Cardiac muscle cell (in vitro differentiated cells and primary cell): ENCODE measurements around the gene PICALM. TPM values are rescaled to one million over a fixed set of nuclear protein-coding genes. Genes with fewer than 3 reads are reported as not detected.
"Not testable (repeated sequence)": the region's sequence is repeated elsewhere in the genome, so short reads cannot be mapped to it uniquely, and the experiment has no call there.

Source experiments
- DNase-seq, 2 donors: peaks; one replicate each; pipeline versions ENCODE4 v3.0.0 to v3.0.0-alpha.2; 2010 to 2017; ENCODE audit warnings: low read depth in 1 of 2, low spot score in 1 of 2
- H3K27ac ChIP-seq: fragments of 200-600 bp; sonication (generic); 2 replicates; pipeline ENCODE4 v1.5.1; 2016
- H3K27me3 ChIP-seq: fragments of 200-600 bp; sonication (generic); 2 replicates; pipeline ENCODE4 v1.6.0; 2016; ENCODE audit warnings: control low read depth
- H3K36me3 ChIP-seq: fragments of 200-600 bp; sonication (generic); 2 replicates; pipeline ENCODE4 v1.5.1; 2016; ENCODE audit warnings: control low read depth
- H3K4me1 ChIP-seq: fragments of 200-600 bp; sonication (generic); 2 replicates; pipeline ENCODE4 v1.8.1; 2017; ENCODE audit warnings: low read depth, mild to moderate bottlenecking, mixed run types
- H3K4me3 ChIP-seq: fragments of 200-600 bp; sonication (generic); 2 replicates; pipeline ENCODE4 v1.5.1; 2016; ENCODE audit warnings: mild to moderate bottlenecking
- H3K9me3 ChIP-seq: fragments of 200-600 bp; sonication (generic); 2 replicates; pipeline ENCODE4 v1.5.1; 2017; ENCODE audit warnings: low read depth, mild to moderate bottlenecking, control low read depth
- polyA plus RNA-seq: library from polyadenylated mRNA; unstranded; fragments of >200 nt; fragmentation: Nextera tagmentation; extraction: Ambion mirVana; gene quantifications from 2 replicates; pipeline ENCODE4 v1.2.1, GENCODE V29; 2016
- total RNA-seq: library from RNA; depleted of rRNA; stranded (reverse); fragments of >200 nt; gene quantifications from 2 replicates; pipeline ENCODE4 v1.2.3, GENCODE V29; 2016
- TF ChIP-seq, protein P1 (sequence below): IDR thresholded peaks from 2 replicates; pipeline ENCODE4 v1.5.1; 2012; ENCODE audit warnings: low read depth, mild to moderate bottlenecking, low read length

Gene PICALM
- total and polyA plus RNA-seq, 2 experiments from 2014 or later: 49.9 to 110 TPM

DNA sequence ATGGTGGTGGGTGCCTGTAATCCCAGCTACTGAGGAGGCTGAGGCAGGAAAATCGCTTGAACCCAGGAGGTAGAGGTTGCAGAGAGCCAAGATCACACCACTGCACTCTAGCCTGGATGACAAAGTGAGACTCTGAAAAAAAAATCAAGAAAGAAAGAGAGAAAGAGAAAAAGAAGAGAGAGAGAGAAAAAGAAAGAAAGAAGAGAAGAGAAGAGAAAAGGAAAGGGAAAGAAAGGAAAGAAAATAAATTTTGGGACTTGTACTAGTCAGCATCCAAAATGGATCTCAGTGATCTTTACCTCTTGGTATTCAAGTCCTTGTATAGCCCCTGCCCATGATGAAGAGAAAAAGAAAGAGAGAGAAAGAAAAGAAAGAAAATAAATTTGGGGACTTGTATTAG is 22.2 kb upstream of the PICALM start:
- Histone ChIP-seq H3K4me3 (no peak overlapping the region), H3K27me3 (no peaks in the 10 kb centered on the region), H3K27ac (no peak overlapping the region), H3K36me3 (no peaks in the 10 kb centered on the region), H3K9me3 (no peaks in the 10 kb centered on the region), H3K4me1 (no peaks in the 10 kb centered on the region)
- peak in 1 of 2 donors; percentile 12 for DNase-seq
- TF ChIP-seq, protein P1, sequence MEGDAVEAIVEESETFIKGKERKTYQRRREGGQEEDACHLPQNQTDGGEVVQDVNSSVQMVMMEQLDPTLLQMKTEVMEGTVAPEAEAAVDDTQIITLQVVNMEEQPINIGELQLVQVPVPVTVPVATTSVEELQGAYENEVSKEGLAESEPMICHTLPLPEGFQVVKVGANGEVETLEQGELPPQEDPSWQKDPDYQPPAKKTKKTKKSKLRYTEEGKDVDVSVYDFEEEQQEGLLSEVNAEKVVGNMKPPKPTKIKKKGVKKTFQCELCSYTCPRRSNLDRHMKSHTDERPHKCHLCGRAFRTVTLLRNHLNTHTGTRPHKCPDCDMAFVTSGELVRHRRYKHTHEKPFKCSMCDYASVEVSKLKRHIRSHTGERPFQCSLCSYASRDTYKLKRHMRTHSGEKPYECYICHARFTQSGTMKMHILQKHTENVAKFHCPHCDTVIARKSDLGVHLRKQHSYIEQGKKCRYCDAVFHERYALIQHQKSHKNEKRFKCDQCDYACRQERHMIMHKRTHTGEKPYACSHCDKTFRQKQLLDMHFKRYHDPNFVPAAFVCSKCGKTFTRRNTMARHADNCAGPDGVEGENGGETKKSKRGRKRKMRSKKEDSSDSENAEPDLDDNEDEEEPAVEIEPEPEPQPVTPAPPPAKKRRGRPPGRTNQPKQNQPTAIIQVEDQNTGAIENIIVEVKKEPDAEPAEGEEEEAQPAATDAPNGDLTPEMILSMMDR: no peak

GRCh38 chr11:86089659-86090058 is 20.8 kb upstream of the PICALM start:
- no peaks in the 10 kb centered on the region for H3K9me3 ChIP-seq
- H3K27me3 ChIP-seq: no peaks in the 10 kb centered on the region
- H3K4me3 ChIP-seq: no peak overlapping the region
- H3K4me1 ChIP-seq: no peaks in the 10 kb centered on the region
- peak in 1 of 2 donors; percentile 83 for DNase-seq
- no peak overlapping the region for H3K27ac ChIP-seq
- TF ChIP-seq, protein P1: no peak
- H3K36me3 ChIP-seq: no peaks in the 10 kb centered on the region

DNA sequence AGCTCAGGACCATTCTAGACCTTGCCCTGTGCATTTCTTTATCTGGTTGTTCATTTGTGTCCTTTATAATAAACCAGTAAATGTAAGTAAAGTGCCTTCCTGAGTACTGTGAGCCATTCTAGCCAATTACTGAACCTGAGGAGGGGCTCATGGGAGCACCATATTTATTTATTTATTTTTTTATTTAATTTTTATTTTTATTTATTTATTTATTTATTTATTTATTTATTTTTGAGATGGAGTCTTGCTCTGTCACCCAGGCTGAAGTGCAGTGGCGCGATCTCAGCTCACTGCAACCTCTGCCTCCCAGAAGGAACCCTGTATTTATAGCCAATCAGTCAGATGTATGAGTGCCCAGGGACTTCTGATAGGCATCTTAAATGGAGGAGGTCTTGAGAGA is 18.8 kb upstream of the PICALM start:
- not testable (repeated sequence) for H3K9me3 ChIP-seq, H3K27ac ChIP-seq, H3K36me3 ChIP-seq, DNase-seq, H3K27me3 ChIP-seq, H3K4me1 ChIP-seq, H3K4me3 ChIP-seq

DNA sequence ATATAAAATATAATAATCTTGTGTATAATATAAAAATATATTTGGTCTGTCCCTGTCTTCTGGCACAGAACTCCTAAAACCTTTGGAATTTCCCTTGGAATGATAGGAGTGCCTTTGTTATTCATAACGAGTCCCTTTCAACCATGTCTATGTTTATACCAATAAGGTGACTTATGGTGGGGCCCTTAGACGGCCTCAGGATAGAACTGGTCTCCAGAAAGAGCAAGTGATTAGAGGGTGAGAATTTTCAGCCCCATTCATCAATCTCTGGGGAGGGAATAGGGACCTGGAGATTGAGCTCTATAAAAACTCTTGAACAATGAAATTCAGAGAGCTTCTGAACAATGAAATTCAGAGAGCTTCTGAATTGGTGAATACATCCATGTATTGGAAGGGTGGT is 18.4 kb upstream of the PICALM start:
- Histone ChIP-seq H3K9me3 (no peaks in the 10 kb centered on the region), H3K36me3 (no peaks in the 10 kb centered on the region), H3K27ac (no peak overlapping the region), H3K4me1 (no peaks in the 10 kb centered on the region), H3K4me3 (no peak overlapping the region), H3K27me3 (no peaks in the 10 kb centered on the region)
- no peak for DNase-seq
- TF ChIP-seq, protein P1: no peak

GRCh38 chr11:86081455-86081854 is 12.6 kb upstream of the PICALM start:
- no peak for DNase-seq
- H3K27ac ChIP-seq: no peak overlapping the region
- no peak overlapping the region for H3K4me3 ChIP-seq
- H3K9me3 ChIP-seq: no peaks in the 10 kb centered on the region
- no peaks in the 10 kb centered on the region for H3K36me3 ChIP-seq
- TF ChIP-seq, protein P1: no peak
- H3K4me1 ChIP-seq: no peaks in the 10 kb centered on the region
- no peaks in the 10 kb centered on the region for H3K27me3 ChIP-seq

GRCh38 chr11:86079421-86079820 is 10.5 kb upstream of the PICALM start:
- Histone ChIP-seq H3K27me3 (no peaks in the 10 kb centered on the region), H3K27ac (no peak overlapping the region), H3K4me3 (no peak overlapping the region), H3K36me3 (no peaks in the 10 kb centered on the region), H3K4me1 (no peaks in the 10 kb centered on the region), H3K9me3 (no peaks in the 10 kb centered on the region)
- DNase-seq: no peak
- TF ChIP-seq, protein P1: no peak
